Right renal pelvis (tissue), 4 donors: ENCODE data around the gene STRADA. TPM values are rescaled to one million over a fixed set of nuclear protein-coding genes. Genes with fewer than 3 reads are reported as not detected.
A peak's percentile ranks its signal among the peaks of the same experiment; 100 is the strongest.

Experiments
- DNase-seq, 4 donors: peaks; one replicate each; pipeline ENCODE4 v3.0.0-alpha.2; 2013; ENCODE audit warnings: low read depth in 4 of 4, low spot score in 3 of 4, missing footprints in 1 of 4
- polyA plus RNA-seq, 4 donors: library from polyadenylated mRNA; unstranded; fragments of 120-200 nt; gene quantifications; one replicate each; pipeline ENCODE4 v1.2.1, GENCODE V29; 2013; ENCODE audit not compliant: insufficient read length in 4 of 4

STRADA gene
- polyA plus RNA-seq, 4 donors, result 39.5 to 51.2 (median 41.8) TPM

- DNase-seq, result no peak
These were observed 53.1 kb downstream of the STRADA start for GRCh38 chr17:63688396-63689020.

GRCh38 chr17:63686138-63686685, 55.4 kb downstream of the STRADA start:
- DNase-seq, result no peak

- no peak for DNase-seq
These were observed 56.0 kb downstream of the STRADA start for GRCh38 chr17:63685578-63685977.

GRCh38 chr17:63685041-63685440, 56.6 kb downstream of the STRADA start:
- no peak for DNase-seq

- no peak for DNase-seq
These were observed 58.6 kb downstream of the STRADA start for GRCh38 chr17:63682981-63683380.

GRCh38 chr17:63682441-63682840, 59.2 kb downstream of the STRADA start:
- DNase-seq, result no peak

GRCh38 chr17:63681530-63681929, 60.1 kb downstream of the STRADA start:
- DNase-seq, result no peak

GRCh38 chr17:63680700-63681099, 60.9 kb downstream of the STRADA start:
- DNase-seq, result no peak

GRCh38 chr17:63679214-63679613, 62.4 kb downstream of the STRADA start:
- no peak for DNase-seq

- DNase-seq, result no peak
These were observed 65.0 kb downstream of the STRADA start for GRCh38 chr17:63676584-63676983.

GRCh38 chr17:63675607-63676546, 65.7 kb downstream of the STRADA start:
- peak in 3 of 4 donors; percentile 31 to 58 (median 51) for DNase-seq

- no peak for DNase-seq
These were observed 66.4 kb downstream of the STRADA start for GRCh38 chr17:63675231-63675606.

- DNase-seq, result no peak
These were observed 68.7 kb downstream of the STRADA start for GRCh38 chr17:63672856-63673255.

- no peak for DNase-seq
These were observed 75.9 kb downstream of the STRADA start for GRCh38 chr17:63665527-63666214.

- no peak for DNase-seq
These were observed 81.7 kb downstream of the STRADA start for GRCh38 chr17:63659850-63660249.

- no peak for DNase-seq
These were observed 83.2 kb downstream of the STRADA start for GRCh38 chr17:63658366-63658765.

GRCh38 chr17:63657786-63658185, 83.8 kb downstream of the STRADA start:
- no peak for DNase-seq

GRCh38 chr17:63653050-63653449, 88.5 kb downstream of the STRADA start:
- DNase-seq, result no peak
